Suprapubic skin (tissue), 3 donors: Measurements from ENCODE around the gene NEURL4.

Experiments used
- CTCF ChIP-seq, 2 donors: fragments of 200-600 bp in 1 of 2; fragments of 450-650 bp in 1 of 2; sonication (generic) in 1 of 2; IDR thresholded peaks; one replicate each; pipeline ENCODE4 v1.5.1; 2016 to 2019; ENCODE audit warnings: antibody characterized with exemption in 2 of 2, mild to moderate bottlenecking in 1 of 2, moderate library complexity in 1 of 2
- EP300 ChIP-seq: sonication (generic); formaldehyde crosslinking; IDR thresholded peaks from one replicate; pipeline ENCODE4 v1.6.1; 2017; ENCODE audit warnings: antibody characterized with exemption

- TF ChIP-seq CTCF (IDR thresholded peaks at IDR 0.05) (no peak), EP300 (no peak)
Measured at GRCh38 chr17:7283471-7284216, 45.5 kb downstream of the NEURL4 start.
